OCI-M2 (cell line): ENCODE measurements around the gene B4GALNT4.
"Not testable (repeated sequence)": the region's sequence is repeated elsewhere in the genome, so short reads cannot be mapped to it uniquely, and the experiment has no call there.

Experiments
- DNase-seq: peaks from one replicate; lab custom pipeline; 2025; ENCODE audit not compliant: unreplicated experiment; lab: John Stamatoyannopoulos, UW

The B4GALNT4 gene

GRCh38 chr11:418343-419247 lies 49.3 kb downstream of the B4GALNT4 start:
- DNase-seq, result no peak

- no peak for DNase-seq
Observed at GRCh38 chr11:419248-420005, 50.1 kb downstream of the B4GALNT4 start.

DNA sequence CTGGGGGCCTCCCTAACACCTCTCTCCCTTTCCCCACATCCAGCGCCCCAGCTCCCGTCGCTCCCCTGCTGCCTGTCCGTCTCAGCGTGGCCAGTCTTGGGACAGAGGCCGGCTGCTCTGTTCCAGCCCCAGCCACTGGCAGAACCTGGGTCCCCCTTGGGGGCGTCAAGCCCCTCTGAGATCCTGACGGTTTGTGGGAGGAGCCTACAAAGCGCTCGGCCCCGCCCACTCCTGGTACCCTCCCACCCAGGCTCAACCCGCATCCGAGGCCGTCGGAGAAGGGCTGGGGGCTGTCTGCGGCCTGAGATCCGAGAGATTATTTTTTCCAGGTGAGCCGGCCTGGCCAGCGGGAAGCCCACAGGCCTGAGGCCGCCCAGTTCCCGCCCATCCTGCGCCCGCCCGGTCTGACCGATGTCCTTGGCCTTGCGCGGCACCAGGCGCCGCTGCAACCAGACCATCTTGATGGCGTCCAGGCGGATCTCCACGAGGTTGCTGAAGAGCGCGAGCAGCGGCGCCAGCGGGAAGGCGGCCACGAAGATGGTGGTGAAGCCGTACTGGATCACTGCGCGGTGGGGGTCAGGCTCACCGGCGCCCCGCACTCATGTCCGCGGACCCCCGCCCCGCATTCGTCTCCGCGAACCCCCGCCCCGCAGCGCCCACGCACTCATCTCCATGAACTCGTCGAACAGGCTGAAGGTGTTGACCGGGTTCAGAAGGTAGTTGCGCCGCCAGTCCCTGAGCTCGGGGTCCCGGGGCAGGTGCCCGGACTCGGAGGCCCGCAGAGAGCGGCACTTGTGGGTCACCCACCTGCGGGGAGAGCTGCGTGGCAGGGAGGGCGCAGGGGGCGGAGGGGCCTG lies 51.0 kb downstream of the B4GALNT4 start:
- no peak for DNase-seq

DNA sequence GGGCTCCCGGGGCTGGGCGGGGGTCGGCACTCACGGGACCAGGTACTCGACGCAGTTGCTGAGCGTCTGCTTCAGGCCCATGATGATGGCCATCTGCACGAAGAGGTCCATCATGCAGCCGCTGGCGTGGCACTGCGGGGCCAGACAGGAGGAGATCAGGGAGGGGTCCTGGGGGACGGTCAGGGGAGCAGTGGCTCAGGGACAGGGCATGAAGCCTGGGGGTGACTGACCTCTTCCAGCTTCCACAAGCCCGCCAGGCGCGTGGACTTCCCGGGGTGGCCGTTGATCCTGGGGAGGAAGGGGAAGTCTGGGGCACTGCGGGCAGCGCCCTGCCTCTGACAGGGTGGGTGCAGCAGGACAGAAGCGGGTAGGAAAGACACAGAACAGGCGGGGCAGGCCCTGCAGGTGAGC lies 51.6 kb downstream of the B4GALNT4 start:
- no peak for DNase-seq

GRCh38 chr11:422249-422656 lies 53.0 kb downstream of the B4GALNT4 start:
- no peak for DNase-seq

- no peak for DNase-seq
Observed at GRCh38 chr11:424232-424631, 54.9 kb downstream of the B4GALNT4 start.

GRCh38 chr11:424766-425165 lies 55.5 kb downstream of the B4GALNT4 start:
- DNase-seq, result not testable (repeated sequence)

DNA sequence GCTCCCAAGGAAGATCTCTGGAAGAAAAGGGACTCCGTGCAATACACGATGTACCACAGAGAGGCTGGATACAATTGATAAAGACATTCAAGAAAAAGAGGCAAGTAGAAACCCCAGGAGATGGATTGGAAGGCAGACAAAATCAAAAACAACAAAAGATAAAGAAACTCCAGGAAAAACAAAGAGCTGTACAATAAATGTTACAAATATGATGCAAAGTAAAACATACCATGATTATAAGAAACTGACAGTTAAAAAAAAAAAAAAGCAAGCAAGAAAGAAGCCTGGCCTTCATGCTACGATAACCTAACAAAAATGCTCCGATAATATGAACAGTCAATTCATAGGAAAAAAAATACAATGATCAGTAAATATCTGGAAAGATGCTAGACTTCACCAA lies 56.0 kb downstream of the B4GALNT4 start:
- no peak for DNase-seq

GRCh38 chr11:426851-427250 lies 57.6 kb downstream of the B4GALNT4 start:
- DNase-seq, result no peak

DNA sequence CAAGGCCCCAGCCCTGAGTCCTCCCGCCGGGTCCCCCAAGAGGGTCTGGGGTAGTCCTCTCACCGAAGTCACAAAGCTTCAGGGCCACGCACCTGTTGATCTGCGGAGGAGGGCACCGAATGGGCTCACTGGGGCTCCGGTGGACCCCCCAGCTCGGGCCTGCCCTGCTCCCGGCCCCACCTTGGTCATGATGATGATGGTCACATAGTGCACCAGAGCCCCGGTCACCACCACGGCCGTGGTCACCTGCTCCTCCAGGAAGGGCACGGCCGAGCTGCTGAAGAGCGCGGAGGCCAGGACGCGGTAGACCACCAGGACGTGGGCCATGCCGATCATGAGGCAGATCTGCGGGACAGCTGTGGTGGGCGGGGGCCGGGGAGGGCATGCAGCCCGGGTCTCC lies 59.0 kb downstream of the B4GALNT4 start:
- no peak for DNase-seq

DNA sequence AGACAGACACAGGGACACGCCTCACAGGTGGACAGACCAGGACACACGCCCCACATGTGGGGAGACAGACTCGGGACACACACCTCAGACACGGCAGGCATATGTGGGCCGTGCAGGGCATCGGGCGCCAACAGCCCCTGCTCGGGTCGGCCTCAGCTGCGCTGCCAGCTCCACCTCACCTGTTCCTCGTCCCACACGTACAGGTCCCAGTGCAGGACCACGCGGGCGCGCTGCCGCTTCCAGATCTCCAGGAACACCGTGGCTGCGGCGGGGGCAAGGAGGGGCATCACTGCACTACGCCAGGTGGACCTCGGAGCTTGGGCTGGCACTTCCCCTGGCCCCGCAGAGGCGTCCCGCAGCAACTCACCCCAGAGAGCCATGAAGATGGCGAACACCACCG lies 60.1 kb downstream of the B4GALNT4 start:
- no peak for DNase-seq

DNA sequence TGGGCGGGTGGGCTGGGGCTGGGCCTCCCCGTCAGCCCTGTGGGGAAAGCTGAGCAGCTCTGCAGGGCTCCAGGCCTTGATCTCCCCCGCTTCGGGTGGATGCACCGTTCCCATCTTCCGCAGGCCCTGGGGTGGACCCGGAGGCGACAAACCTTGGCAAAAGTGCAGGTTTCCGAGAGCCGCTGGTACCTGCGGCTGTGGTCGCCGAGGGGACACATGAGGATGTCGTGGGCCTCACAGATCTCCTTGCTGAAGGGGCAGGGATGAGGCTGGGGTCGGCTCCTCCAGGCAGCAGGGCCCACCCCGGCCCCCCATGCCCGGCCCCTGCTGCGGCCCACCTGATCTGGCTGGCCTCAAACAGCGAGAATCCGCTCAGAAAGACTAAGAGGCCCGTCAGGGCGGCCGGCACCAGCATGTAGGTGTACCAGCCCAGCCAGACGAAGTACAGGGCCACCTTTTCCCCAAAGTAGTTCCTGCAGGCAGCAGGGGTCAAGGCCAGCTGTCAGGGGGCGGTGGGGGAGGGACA lies 60.7 kb downstream of the B4GALNT4 start:
- DNase-seq, result no peak
